GM21717 (cell line): Measurements from ENCODE around the gene FAM72B.
"Not testable (repeated sequence)": the region's sequence is repeated elsewhere in the genome, so short reads cannot be mapped to it uniquely, and the experiment has no call there.

Experiments used
- ATAC-seq: cut with Tn5 transposase; IDR thresholded peaks from one replicate; pipeline ENCODE4 v1.9.1; 2021; ENCODE audit warnings: mild to moderate bottlenecking, moderate library complexity; ENCODE audit not compliant: unreplicated experiment

Gene FAM72B

GRCh38 chr1:121155671-121156358 lies 28.3 kb downstream of the FAM72B start:
- ATAC-seq = not testable (repeated sequence)

- not testable (repeated sequence) for ATAC-seq
These were observed 29.3 kb downstream of the FAM72B start for GRCh38 chr1:121154811-121155210.

- not testable (repeated sequence) for ATAC-seq
These were observed 31.4 kb downstream of the FAM72B start for GRCh38 chr1:121152788-121153187.

- ATAC-seq = not testable (repeated sequence)
These were observed 32.8 kb downstream of the FAM72B start for GRCh38 chr1:121151294-121151693.

GRCh38 chr1:121148489-121149190 lies 35.5 kb downstream of the FAM72B start:
- ATAC-seq = not testable (repeated sequence)

- not testable (repeated sequence) for ATAC-seq
These were observed 43.7 kb downstream of the FAM72B start for GRCh38 chr1:121140393-121140792.

- not testable (repeated sequence) for ATAC-seq
These were observed 52.6 kb downstream of the FAM72B start for GRCh38 chr1:121131494-121131893.

- ATAC-seq = not testable (repeated sequence)
These were observed 65.7 kb downstream of the FAM72B start for GRCh38 chr1:121118480-121118824.
